ENCODE data around the gene SYT13.

DNA sequence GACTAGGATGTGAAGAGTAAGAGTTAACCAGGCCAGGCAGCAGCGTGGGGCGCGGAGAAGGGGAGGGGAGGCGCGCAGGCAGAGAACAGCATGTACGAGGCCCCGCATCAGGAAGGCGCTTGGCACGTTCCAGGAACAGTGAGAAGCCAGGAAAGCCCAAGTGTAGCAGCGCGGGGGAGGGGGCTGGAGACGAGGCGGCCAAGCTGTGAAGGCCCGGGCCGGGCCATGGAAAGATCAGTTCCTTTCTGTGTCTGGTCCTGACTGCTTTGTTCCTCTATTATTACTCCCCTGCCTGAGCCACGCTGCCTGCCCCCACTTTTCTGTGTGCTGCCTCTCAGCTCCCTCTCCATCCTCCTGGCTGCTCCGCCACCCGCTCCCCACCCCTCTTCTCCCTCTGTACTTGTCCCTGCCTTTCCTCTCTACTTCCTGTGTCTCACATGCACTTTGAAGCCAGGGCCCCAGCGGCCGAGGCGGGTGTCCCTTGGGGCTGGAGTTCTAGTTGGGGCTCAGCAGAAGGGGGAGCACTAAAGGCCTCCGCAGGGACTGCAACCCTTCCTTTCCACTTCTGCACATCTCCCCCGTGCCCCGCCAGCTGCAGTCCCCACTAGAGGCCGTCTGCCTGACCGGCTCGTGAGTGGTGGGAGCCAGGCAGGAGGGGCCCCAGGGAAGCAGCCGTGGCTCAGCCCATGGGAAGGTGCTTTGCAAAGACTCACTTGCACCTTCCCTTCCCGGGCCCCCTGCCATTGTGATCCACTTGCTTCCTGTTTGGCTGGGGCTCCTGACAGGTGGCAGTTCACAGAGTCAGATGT lies 76.0 kb downstream of the SYT13 start:
- TF ChIP-seq CTCF (IDR thresholded peaks at IDR 0.05; ENCODE audit: low read depth, low read length), result no peak
- TF ChIP-seq EZH2phosphoT487 (IDR thresholded peaks at IDR 0.05; ENCODE audit: low read depth), result no peak

All from OCI-LY3 (cell line).